NCI-H2227 (cell line): Measurements from ENCODE around the gene MCM9.
"Not testable (repeated sequence)": the region's sequence is repeated elsewhere in the genome, so short reads cannot be mapped to it uniquely, and the experiment has no call there.

ENCODE experiments used
- DNase-seq: peaks from one replicate; lab custom pipeline; 2025; ENCODE audit not compliant: unreplicated experiment; lab: John Stamatoyannopoulos, UW

The MCM9 gene

GRCh38 chr6:118869350-118869749 lies 65.6 kb downstream of the MCM9 start:
- no peak for DNase-seq

- DNase-seq: not testable (repeated sequence)
Measured at GRCh38 chr6:118868901-118869300, 66.1 kb downstream of the MCM9 start.

GRCh38 chr6:118867181-118867580 lies 67.8 kb downstream of the MCM9 start:
- no peak for DNase-seq

- DNase-seq: no peak
Measured at GRCh38 chr6:118865100-118865391, 69.9 kb downstream of the MCM9 start.

GRCh38 chr6:118864341-118865099 lies 70.4 kb downstream of the MCM9 start:
- no peak for DNase-seq

GRCh38 chr6:118862443-118862842 lies 72.5 kb downstream of the MCM9 start:
- no peak for DNase-seq

GRCh38 chr6:118860880-118861279 lies 74.1 kb downstream of the MCM9 start:
- DNase-seq: no peak

GRCh38 chr6:118860363-118860762 lies 74.6 kb downstream of the MCM9 start:
- no peak for DNase-seq

- no peak for DNase-seq
Measured at GRCh38 chr6:118859517-118860064, 75.4 kb downstream of the MCM9 start.

- DNase-seq: no peak
Measured at GRCh38 chr6:118856301-118856700, 78.7 kb downstream of the MCM9 start.

GRCh38 chr6:118853408-118853807 lies 81.6 kb downstream of the MCM9 start:
- no peak for DNase-seq

- DNase-seq: no peak
Measured at GRCh38 chr6:118844915-118845314, 90.0 kb downstream of the MCM9 start.

GRCh38 chr6:118843685-118844390 lies 91.1 kb downstream of the MCM9 start:
- no peak for DNase-seq

GRCh38 chr6:118830691-118831090 lies 104.3 kb downstream of the MCM9 start:
- no peak for DNase-seq

GRCh38 chr6:118829817-118830478 lies 105.0 kb downstream of the MCM9 start:
- no peak for DNase-seq

- no peak for DNase-seq
Measured at GRCh38 chr6:118826096-118826495, 108.9 kb downstream of the MCM9 start.

- DNase-seq: no peak
Measured at GRCh38 chr6:118825661-118826060, 109.3 kb downstream of the MCM9 start.

- no peak for DNase-seq
Measured at GRCh38 chr6:118815495-118815894, 119.5 kb downstream of the MCM9 start.

- DNase-seq: no peak
Measured at GRCh38 chr6:118813775-118814174, 121.2 kb downstream of the MCM9 start.

- no peak for DNase-seq
Measured at GRCh38 chr6:118812970-118813369, 122.0 kb downstream of the MCM9 start.

GRCh38 chr6:118810420-118811027 lies 124.4 kb downstream of the MCM9 start:
- DNase-seq: no peak
